Measurements from ENCODE around the gene LRTM2. TPM values are rescaled to one million over a fixed set of nuclear protein-coding genes. Genes with fewer than 3 reads are reported as not detected.

Gene LRTM2
- total RNA-seq, 1 experiment from 2014 or later, result not detected

DNA sequence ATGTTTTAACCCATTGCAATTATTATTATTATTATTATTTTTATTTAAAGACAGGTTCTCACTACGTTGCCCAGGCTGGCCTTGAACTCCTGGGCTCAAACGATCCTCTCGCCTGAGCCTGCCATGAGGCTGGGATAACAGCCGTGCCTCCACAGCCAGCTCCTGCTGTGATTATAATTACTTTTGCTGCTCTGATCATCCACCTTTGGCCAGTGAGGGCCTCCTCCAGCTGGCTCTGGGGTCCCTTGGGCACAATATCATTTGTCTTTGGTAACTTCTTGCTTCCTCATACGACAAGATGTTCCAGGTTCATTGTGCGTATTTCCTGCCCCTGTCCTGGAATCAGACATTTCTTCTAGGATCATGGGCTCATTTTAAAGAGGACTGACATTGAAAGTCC, 28.4 kb downstream of the LRTM2 start:
- POLR2A ChIA-PET, result no interaction called here
- Histone ChIP-seq H3K9me3 (ENCODE audit: control insufficient read depth, insufficient read depth, low read depth, low read length) (no peaks in the 10 kb centered on the region), H3K27me3 (ENCODE audit: control insufficient read depth, insufficient read depth, low read length) (no peaks in the 10 kb centered on the region), H3K27ac (ENCODE audit: low read length) (no peak overlapping the region), H3K36me3 (ENCODE audit: control insufficient read depth, insufficient read depth, low read length) (no peaks in the 10 kb centered on the region), H3K4me1 (ENCODE audit: control insufficient read depth, insufficient read depth, low read length) (no peaks in the 10 kb centered on the region), H3K4me3 (ENCODE audit: low read depth in 2 of 2, low read length in 2 of 2) (no peak overlapping the region)
- no peak for TF ChIP-seq SIN3A (IDR thresholded peaks at IDR 0.05; ENCODE audit: borderline replicate concordance, insufficient read depth, low read depth, low read length)
- TF ChIP-seq POLR2AphosphoS5 (IDR thresholded peaks at IDR 0.05; ENCODE audit: low read depth, low read length), result no peak
- TF ChIP-seq, protein P1, sequence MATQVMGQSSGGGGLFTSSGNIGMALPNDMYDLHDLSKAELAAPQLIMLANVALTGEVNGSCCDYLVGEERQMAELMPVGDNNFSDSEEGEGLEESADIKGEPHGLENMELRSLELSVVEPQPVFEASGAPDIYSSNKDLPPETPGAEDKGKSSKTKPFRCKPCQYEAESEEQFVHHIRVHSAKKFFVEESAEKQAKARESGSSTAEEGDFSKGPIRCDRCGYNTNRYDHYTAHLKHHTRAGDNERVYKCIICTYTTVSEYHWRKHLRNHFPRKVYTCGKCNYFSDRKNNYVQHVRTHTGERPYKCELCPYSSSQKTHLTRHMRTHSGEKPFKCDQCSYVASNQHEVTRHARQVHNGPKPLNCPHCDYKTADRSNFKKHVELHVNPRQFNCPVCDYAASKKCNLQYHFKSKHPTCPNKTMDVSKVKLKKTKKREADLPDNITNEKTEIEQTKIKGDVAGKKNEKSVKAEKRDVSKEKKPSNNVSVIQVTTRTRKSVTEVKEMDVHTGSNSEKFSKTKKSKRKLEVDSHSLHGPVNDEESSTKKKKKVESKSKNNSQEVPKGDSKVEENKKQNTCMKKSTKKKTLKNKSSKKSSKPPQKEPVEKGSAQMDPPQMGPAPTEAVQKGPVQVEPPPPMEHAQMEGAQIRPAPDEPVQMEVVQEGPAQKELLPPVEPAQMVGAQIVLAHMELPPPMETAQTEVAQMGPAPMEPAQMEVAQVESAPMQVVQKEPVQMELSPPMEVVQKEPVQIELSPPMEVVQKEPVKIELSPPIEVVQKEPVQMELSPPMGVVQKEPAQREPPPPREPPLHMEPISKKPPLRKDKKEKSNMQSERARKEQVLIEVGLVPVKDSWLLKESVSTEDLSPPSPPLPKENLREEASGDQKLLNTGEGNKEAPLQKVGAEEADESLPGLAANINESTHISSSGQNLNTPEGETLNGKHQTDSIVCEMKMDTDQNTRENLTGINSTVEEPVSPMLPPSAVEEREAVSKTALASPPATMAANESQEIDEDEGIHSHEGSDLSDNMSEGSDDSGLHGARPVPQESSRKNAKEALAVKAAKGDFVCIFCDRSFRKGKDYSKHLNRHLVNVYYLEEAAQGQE (IDR thresholded peaks at IDR 0.05; ENCODE audit: insufficient read depth in 1 of 2, low read depth in 2 of 2, low read length in 1 of 2), result no peak
- TF ChIP-seq, protein P2, sequence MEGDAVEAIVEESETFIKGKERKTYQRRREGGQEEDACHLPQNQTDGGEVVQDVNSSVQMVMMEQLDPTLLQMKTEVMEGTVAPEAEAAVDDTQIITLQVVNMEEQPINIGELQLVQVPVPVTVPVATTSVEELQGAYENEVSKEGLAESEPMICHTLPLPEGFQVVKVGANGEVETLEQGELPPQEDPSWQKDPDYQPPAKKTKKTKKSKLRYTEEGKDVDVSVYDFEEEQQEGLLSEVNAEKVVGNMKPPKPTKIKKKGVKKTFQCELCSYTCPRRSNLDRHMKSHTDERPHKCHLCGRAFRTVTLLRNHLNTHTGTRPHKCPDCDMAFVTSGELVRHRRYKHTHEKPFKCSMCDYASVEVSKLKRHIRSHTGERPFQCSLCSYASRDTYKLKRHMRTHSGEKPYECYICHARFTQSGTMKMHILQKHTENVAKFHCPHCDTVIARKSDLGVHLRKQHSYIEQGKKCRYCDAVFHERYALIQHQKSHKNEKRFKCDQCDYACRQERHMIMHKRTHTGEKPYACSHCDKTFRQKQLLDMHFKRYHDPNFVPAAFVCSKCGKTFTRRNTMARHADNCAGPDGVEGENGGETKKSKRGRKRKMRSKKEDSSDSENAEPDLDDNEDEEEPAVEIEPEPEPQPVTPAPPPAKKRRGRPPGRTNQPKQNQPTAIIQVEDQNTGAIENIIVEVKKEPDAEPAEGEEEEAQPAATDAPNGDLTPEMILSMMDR (IDR thresholded peaks at IDR 0.05), result no peak
- ATAC-seq (no peak), DNase-seq (ENCODE audit: low read depth, low spot score) (no peak)
- in situ Hi-C loops (cut with HindIII; ENCODE audit: low pct_unique_long_range_greater_than_20kb, low sequenced_read_pairs) (no loop called here), intact Hi-C loops (cut with micrococcal nuclease; ENCODE audit: unreplicated experiment) (no loop called here)
- CTCF ChIA-PET, result no interaction called here
- no TSS peak for BruUV-seq (replicated peaks)

DNA sequence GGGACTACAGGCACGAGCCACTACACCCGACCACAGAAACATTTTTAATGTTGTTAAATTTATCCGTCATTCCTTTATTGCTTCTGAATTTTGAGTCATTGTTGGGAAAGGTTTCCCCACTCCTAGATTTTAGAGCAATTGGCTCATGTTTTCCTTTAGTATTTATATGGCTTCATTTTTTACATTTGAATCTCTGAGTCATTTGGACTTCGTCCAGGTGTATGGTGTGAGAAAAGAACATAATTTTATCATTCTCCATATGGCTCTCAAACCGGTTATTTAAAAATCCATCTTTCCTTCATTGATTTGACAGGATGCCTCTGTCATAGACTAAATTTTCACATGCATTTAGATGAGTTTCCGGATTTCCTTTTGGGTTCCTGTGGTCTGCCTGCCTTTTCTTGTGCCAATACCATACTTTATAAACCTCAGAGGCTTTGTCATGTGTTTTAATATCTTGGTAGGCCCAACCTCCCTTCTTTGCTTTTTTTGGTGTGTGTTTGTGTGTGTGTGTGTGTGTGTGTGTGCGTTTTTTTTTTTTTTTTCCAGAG, 30.9 kb downstream of the LRTM2 start:
- H3K36me3 ChIP-seq (ENCODE audit: control insufficient read depth, insufficient read depth, low read length), result no peaks in the 10 kb centered on the region
- no peaks in the 10 kb centered on the region for H3K9me3 ChIP-seq (ENCODE audit: control insufficient read depth, insufficient read depth, low read depth, low read length)
- H3K4me1 ChIP-seq (ENCODE audit: control insufficient read depth, insufficient read depth, low read length), result no peaks in the 10 kb centered on the region
- no peak for TF ChIP-seq SIN3A (IDR thresholded peaks at IDR 0.05; ENCODE audit: borderline replicate concordance, insufficient read depth, low read depth, low read length)
- TF ChIP-seq TCF7L2 (IDR thresholded peaks at IDR 0.05; ENCODE audit: low read depth, low read length), result no peak
- TF ChIP-seq, protein P1 (IDR thresholded peaks at IDR 0.05; ENCODE audit: insufficient read depth in 1 of 2, low read depth in 2 of 2, low read length in 1 of 2), result no peak
- no peak for TF ChIP-seq POLR2AphosphoS5 (IDR thresholded peaks at IDR 0.05; ENCODE audit: low read depth, low read length)
- TF ChIP-seq, protein P2 (IDR thresholded peaks at IDR 0.05), result no peak
- H3K4me3 ChIP-seq (ENCODE audit: low read depth in 2 of 2, low read length in 2 of 2), result no peak overlapping the region
- BruUV-seq (replicated peaks), result no TSS peak
- no peaks in the 10 kb centered on the region for H3K27me3 ChIP-seq (ENCODE audit: control insufficient read depth, insufficient read depth, low read length)
- ChIA-PET POLR2A (no interaction called here), CTCF (no interaction called here)
- in situ Hi-C loops (cut with HindIII; ENCODE audit: low pct_unique_long_range_greater_than_20kb, low sequenced_read_pairs) (no loop called here), intact Hi-C loops (cut with micrococcal nuclease; ENCODE audit: unreplicated experiment) (no loop called here)
- ATAC-seq, result no peak
- DNase-seq (ENCODE audit: low read depth, low spot score), result no peak
- no peak overlapping the region for H3K27ac ChIP-seq (ENCODE audit: low read length)
